Cardiac fibroblast (primary cell): ENCODE data around the gene SMYD5.
"Not testable (repeated sequence)": the region's sequence is repeated elsewhere in the genome, so short reads cannot be mapped to it uniquely, and the experiment has no call there.

Source experiments
- DNase-seq, 2 donors: peaks; one replicate each; pipeline versions ENCODE4 v3.0.0 to v3.0.0-alpha.2; 2010; ENCODE audit warnings: low read depth in 2 of 2
- H3K4me3 ChIP-seq, 2 donors: replicated peaks in 1 of 2; 1 replicate in 1 of 2; 2 replicates in 1 of 2; pipeline ENCODE4 v1.5.1; 2011; ENCODE audit warnings: low read depth in 2 of 2, low read length in 2 of 2, mild to moderate bottlenecking in 2 of 2, moderate library complexity in 1 of 2
- CTCF ChIP-seq: IDR thresholded peaks from one replicate; pipeline ENCODE4 v1.5.1; 2011; ENCODE audit warnings: low read depth, mild to moderate bottlenecking, low read length, inconsistent platforms

SMYD5 gene

GRCh38 chr2:73187549-73187948 lies 26.5 kb upstream of the SMYD5 start:
- TF ChIP-seq CTCF: no peak
- DNase-seq: no peak
- H3K4me3 ChIP-seq: no peak overlapping the region

- no peak for DNase-seq
- TF ChIP-seq CTCF: no peak
- H3K4me3 ChIP-seq: no peak overlapping the region
Measured at GRCh38 chr2:73197579-73197978, 16.5 kb upstream of the SMYD5 start.

GRCh38 chr2:73200281-73200680 lies 13.8 kb upstream of the SMYD5 start:
- not testable (repeated sequence) for H3K4me3 ChIP-seq
- peak in 1 of 2 donors; percentile 33 for DNase-seq

GRCh38 chr2:73202156-73203054 lies 11.6 kb upstream of the SMYD5 start, which contains the start of gene NOTO:
Gene NOTO (plus strand): TSS chr2:73202574. CDS start chr2:73202667, 93 bp downstream.
- no peak for TF ChIP-seq CTCF
- peak within 1 kb of the TSS in 1 of 2 donors; percentile 14 for H3K4me3 ChIP-seq
- DNase-seq: peak in 1 of 2 donors; percentile 20

GRCh38 chr2:73203055-73203681 lies 10.9 kb upstream of the SMYD5 start:
- peak in 1 of 2 donors; percentile 21 for DNase-seq
- no peak for TF ChIP-seq CTCF
- H3K4me3 ChIP-seq: no peak overlapping the region

- DNase-seq: no peak
- TF ChIP-seq CTCF: no peak
- H3K4me3 ChIP-seq: no peak overlapping the region
Measured at GRCh38 chr2:73205611-73206010, 8.4 kb upstream of the SMYD5 start.

GRCh38 chr2:73208258-73208657 lies 5.8 kb upstream of the SMYD5 start:
- no peak for TF ChIP-seq CTCF
- no peak overlapping the region for H3K4me3 ChIP-seq
- no peak for DNase-seq
